IMR-90 (cell line): ENCODE data around the gene CDH13.

Experiments
- CEBPB ChIP-seq: IDR thresholded peaks from 2 replicates; pipeline ENCODE4 v1.6.1; 2012; ENCODE audit warnings: low read depth, low read length, improper control_type of control experiment
- CTCF ChIP-seq: conservative IDR thresholded peaks from 2 replicates; pipeline ENCODE4 v1.5.1; 2012; ENCODE audit warnings: mild to moderate bottlenecking, low read depth, low read length, improper control_type of control experiment
- ELK1 ChIP-seq: fragments of 150-350 bp; IDR thresholded peaks from 2 replicates; pipeline ENCODE4 v1.6.1; 2016; ENCODE audit warnings: low read depth, mild to moderate bottlenecking, low read length, moderate library complexity, borderline replicate concordance
- FOS ChIP-seq: fragments of 150-350 bp; IDR thresholded peaks from 2 replicates; pipeline ENCODE4 v1.6.1; 2016; ENCODE audit warnings: low read depth, low read length
- MAFK ChIP-seq: IDR thresholded peaks from 2 replicates; pipeline ENCODE4 v1.6.1; 2012; ENCODE audit warnings: low read depth, low read length, improper control_type of control experiment
- MAZ ChIP-seq: IDR thresholded peaks from 2 replicates; pipeline ENCODE4 v1.6.1; 2012; ENCODE audit warnings: low read depth, mild to moderate bottlenecking, low read length, improper control_type of control experiment, moderate library complexity, borderline replicate concordance
- MXI1 ChIP-seq: IDR thresholded peaks from 2 replicates; pipeline ENCODE4 v1.6.1; 2012; ENCODE audit warnings: low read depth, mild to moderate bottlenecking, low read length, moderate library complexity, borderline replicate concordance
- NFE2L2 ChIP-seq: fragments of 150-350 bp; IDR thresholded peaks from 2 replicates; pipeline ENCODE4 v1.6.1; 2016; ENCODE audit warnings: low read depth, mild to moderate bottlenecking, low read length
- POLR2A ChIP-seq: IDR thresholded peaks from 2 replicates; pipeline ENCODE4 v1.6.1; 2012; ENCODE audit warnings: mild to moderate bottlenecking, low read depth, low read length
- RAD21 ChIP-seq: IDR thresholded peaks from 2 replicates; pipeline ENCODE4 v1.6.1; 2012; ENCODE audit warnings: low read length, improper control_type of control experiment
- RCOR1 ChIP-seq: IDR thresholded peaks from 2 replicates; pipeline ENCODE4 v1.6.1; 2012; ENCODE audit warnings: mild to moderate bottlenecking, low read length, improper control_type of control experiment; ENCODE audit not compliant: insufficient replicate concordance
- RFX5 ChIP-seq: IDR thresholded peaks from 2 replicates; pipeline ENCODE4 v1.8.0; 2012; ENCODE audit warnings: low read depth, mild to moderate bottlenecking, low read length, moderate library complexity
- SMC3 ChIP-seq: fragments of 150-350 bp; IDR thresholded peaks from 2 replicates; pipeline ENCODE4 v1.6.1; 2016; ENCODE audit warnings: low read depth, mild to moderate bottlenecking, antibody characterized with exemption, low read length, moderate library complexity
- USF2 ChIP-seq: fragments of 150-350 bp; IDR thresholded peaks from 2 replicates; pipeline ENCODE4 v1.6.1; 2017; ENCODE audit warnings: mild to moderate bottlenecking, antibody characterized with exemption, low read length, low read depth

- TF ChIP-seq CTCF (no peak), POLR2A (no peak), MAFK (no peak), NFE2L2 (no peak), CEBPB (no peak), MAZ (no peak), SMC3 (no peak), RFX5 (no peak), USF2 (no peak), RAD21 (no peak), FOS (no peak), MXI1 (no peak), ELK1 (no peak), RCOR1 (no peak)
Measured at GRCh38 chr16:83158320-83158957, 531.7 kb downstream of the CDH13 start.
